ENCODE data around the gene PRKG1.
"Not testable (repeated sequence)": the region's sequence is repeated elsewhere in the genome, so short reads cannot be mapped to it uniquely, and the experiment has no call there.

The PRKG1 gene

GRCh38 chr10:51119441-51119840 lies 45.2 kb downstream of the PRKG1 start:
- DNase-seq, result no peak

- DNase-seq, result no peak
These were observed 47.6 kb downstream of the PRKG1 start for GRCh38 chr10:51121861-51122260.

- no peak for DNase-seq
These were observed 50.6 kb downstream of the PRKG1 start for GRCh38 chr10:51124852-51125251.

GRCh38 chr10:51125518-51125917 lies 51.2 kb downstream of the PRKG1 start:
- DNase-seq, result no peak

GRCh38 chr10:51129946-51130544 lies 55.8 kb downstream of the PRKG1 start:
- no peak for DNase-seq

GRCh38 chr10:51137756-51138529 lies 63.7 kb downstream of the PRKG1 start:
- DNase-seq, result no peak

- no peak for DNase-seq
These were observed 64.9 kb downstream of the PRKG1 start for GRCh38 chr10:51139176-51139575.

- DNase-seq, result no peak
These were observed 66.7 kb downstream of the PRKG1 start for GRCh38 chr10:51141010-51141409.

GRCh38 chr10:51144161-51144781 lies 70.0 kb downstream of the PRKG1 start:
- DNase-seq, result no peak

GRCh38 chr10:51145375-51145774 lies 71.1 kb downstream of the PRKG1 start:
- DNase-seq, result no peak

- DNase-seq, result no peak
These were observed 73.5 kb downstream of the PRKG1 start for GRCh38 chr10:51147644-51148399.

GRCh38 chr10:51156926-51157325 lies 82.6 kb downstream of the PRKG1 start:
- DNase-seq, result no peak

- no peak for DNase-seq
These were observed 84.5 kb downstream of the PRKG1 start for GRCh38 chr10:51158832-51159231.

- no peak for DNase-seq
These were observed 85.6 kb downstream of the PRKG1 start for GRCh38 chr10:51159841-51160240.

- DNase-seq, result no peak
These were observed 87.7 kb downstream of the PRKG1 start for GRCh38 chr10:51162002-51162401.

- DNase-seq, result not testable (repeated sequence)
These were observed 89.2 kb downstream of the PRKG1 start for GRCh38 chr10:51163380-51164049.

- DNase-seq, result no peak
These were observed 94.0 kb downstream of the PRKG1 start for GRCh38 chr10:51168086-51168815.

GRCh38 chr10:51169111-51169510 lies 94.8 kb downstream of the PRKG1 start:
- DNase-seq, result no peak

GRCh38 chr10:51170518-51171245 lies 96.4 kb downstream of the PRKG1 start:
- DNase-seq, result no peak

- DNase-seq, result no peak
These were observed 97.7 kb downstream of the PRKG1 start for GRCh38 chr10:51171946-51172345.

GRCh38 chr10:51176976-51177695 lies 102.8 kb downstream of the PRKG1 start:
- DNase-seq, result no peak

All from NCI-H1105 (cell line).